G401.6 (cell line): ENCODE results near the gene PTN.
"Not testable (repeated sequence)": the region's sequence is repeated elsewhere in the genome, so short reads cannot be mapped to it uniquely, and the experiment has no call there.

ENCODE experiments used
- FAIRE-seq: peaks from 2 replicates; lab custom pipeline; 2012; peaks lifted over from hg19 to GRCh38; lab: Jason Lieb, UNC

PTN gene

DNA sequence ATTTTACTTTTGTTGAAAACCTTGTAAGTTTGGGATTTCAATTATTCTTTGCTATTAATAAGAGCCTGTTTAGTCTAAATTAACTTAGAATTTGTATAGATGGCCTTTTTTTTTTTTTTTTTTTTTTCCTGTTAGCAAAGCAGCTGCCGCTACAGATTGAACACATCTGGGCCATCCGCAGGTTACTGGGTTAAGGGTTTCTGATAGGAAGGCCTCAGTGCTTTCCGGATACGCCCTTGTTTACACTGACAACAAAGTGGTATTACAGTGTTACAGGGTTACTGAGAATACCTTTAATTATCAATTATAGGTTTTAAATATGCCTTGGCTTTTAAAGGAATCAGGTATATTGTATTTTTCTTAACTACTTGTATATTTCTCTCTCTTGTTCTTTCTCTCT, 76.8 kb downstream of the PTN start:
- no peak for FAIRE-seq

DNA sequence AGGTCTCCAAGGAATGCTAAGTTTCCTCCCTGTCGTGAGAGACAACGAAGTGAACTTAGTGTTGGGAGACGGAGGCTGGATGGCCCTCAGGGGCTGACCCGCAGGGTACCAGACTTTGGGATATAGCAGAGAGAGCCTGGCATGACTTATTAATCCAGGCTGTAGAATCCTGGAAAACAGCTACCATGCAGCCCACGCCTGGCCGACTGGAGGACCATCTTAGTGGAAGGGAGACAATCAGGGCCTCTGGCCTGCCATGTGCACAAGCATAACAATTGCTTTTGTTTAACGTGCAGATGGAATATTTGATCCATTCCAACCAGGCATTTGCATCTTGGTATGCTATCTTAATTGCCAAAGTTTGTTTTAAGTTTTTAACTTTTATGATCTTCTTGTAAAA, 78.1 kb downstream of the PTN start:
- FAIRE-seq, result not testable (repeated sequence)

DNA sequence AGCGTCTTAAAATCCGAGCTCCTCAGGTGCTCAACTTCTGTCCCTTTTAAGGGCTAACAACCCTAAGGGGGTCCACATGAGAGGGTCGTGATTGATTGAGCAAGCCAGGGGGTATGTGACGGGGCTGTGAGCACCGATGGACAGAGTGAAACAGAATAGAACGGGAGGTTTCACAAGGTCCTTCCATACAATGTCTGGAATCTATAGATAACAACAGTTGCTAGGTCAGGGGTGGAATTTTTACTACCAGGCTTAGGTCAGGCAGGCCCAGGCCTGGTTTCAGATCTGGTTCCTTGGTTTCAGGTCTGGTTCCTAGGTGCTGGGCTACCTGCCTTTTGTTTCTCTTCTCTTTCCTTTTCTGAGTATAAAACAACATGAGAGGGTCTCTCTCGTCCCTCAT, 80.9 kb downstream of the PTN start:
- no peak for FAIRE-seq

DNA sequence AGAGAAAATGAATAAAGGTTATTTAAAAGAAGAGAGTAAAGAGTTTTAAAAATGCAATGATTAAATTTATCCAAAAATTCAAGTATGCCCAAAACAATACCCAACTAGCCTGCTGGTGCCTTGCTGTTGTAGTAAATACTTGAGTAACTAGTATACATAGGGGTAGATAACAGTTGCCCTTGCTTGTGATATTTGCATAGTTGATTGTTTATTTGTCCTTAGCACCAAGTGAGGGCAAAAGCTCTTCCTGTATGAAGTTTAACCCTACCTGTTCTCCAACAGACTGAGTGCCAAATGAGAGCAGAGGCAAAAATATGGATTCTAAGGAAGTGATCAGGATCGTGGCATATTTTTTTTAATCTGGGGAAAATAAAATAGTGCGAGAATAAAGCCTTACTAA, 85.0 kb downstream of the PTN start:
- no peak for FAIRE-seq

DNA sequence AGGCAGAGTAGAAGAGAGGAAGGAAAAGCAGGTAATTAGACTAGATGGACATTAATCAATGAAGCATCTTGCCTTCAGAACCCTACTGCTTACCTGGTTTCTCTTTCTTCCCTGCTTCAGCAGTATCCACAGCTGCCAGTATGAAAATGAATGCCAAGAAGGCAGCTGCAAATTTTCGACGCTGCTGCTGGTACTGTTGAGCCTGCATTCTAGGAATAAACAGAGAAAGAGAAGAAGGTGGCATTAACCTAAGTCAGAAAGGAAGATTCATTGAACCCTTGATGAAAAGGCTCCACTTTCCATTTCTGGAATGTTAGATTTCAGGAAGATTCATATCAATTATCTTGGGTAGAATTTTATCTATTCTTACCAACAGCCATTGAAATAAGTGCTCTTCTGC, 88.8 kb downstream of the PTN start:
- no peak for FAIRE-seq

DNA sequence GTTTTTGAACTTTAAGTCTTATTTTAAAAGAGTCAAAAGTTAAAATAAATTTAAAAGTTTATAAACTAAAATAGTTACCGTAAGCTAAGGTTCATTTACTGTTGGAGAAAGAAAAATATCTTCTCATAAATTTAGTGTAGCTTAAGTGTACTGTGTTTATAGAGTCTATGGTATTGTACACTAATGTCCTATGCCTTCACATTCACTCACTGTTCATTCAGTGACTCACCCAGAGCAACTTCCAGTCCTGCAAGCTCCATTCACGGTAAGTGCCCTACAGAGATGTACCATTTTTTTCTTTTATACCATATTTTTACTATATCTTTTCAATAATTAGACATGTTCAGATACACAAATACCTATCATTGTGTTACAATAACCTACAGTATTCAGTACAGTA, 97.6 kb downstream of the PTN start:
- no peak for FAIRE-seq

DNA sequence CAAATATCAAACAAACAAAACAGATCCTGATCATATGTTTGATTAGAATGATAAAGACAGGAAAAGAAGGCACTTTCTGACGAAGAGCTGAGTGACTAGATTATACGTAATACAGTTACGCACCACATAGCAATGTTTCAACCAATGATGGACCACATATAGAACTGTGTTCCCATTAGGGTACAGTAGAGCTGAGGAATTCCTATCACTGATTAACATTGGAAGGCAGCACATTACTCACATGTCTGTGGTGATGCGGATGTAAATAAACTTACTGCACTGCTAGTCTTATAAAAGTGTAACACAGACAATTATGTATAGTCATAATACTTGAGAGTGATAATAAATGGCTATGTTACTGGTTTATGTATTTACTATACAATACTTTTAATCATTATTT, 98.3 kb downstream of the PTN start:
- no peak for FAIRE-seq

DNA sequence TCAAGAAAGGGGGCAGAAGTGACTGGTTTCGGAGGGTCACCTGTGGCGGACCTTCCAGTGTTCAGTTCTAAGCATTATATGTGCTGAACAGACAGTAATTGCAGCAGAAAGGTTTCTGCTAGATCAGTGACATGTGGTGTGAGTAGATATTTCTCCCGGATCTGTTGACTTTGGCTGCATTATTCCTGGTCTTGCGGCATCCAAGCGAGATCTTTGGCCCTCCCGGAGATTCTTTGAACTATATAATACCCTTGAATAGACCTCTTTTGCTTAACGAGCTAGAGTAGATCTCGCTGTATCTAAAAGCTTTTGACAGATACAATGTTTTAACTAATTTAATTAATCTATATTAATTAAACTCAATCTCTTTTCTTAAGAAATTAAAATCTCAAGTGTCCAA, 99.8 kb downstream of the PTN start:
- FAIRE-seq, result no peak

DNA sequence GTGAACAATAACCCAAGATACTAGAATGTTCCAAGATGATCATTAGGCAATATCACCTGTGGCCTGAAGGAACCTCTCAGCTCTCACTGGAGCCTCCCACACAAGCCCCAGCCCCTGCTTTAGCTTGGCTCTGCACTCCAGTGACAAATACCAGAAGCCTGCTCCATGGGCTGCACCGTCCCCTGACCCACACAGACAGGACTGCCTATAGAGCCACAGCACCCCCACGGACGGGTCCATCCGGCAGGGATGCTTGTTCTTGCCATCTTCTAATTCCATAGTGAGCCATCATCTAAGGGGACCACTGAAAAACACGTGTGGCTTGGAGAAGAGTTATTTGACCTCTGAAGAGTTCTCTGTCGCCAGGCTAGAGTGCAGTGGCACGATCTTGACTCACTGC, 100.9 kb downstream of the PTN start:
- FAIRE-seq, result no peak

DNA sequence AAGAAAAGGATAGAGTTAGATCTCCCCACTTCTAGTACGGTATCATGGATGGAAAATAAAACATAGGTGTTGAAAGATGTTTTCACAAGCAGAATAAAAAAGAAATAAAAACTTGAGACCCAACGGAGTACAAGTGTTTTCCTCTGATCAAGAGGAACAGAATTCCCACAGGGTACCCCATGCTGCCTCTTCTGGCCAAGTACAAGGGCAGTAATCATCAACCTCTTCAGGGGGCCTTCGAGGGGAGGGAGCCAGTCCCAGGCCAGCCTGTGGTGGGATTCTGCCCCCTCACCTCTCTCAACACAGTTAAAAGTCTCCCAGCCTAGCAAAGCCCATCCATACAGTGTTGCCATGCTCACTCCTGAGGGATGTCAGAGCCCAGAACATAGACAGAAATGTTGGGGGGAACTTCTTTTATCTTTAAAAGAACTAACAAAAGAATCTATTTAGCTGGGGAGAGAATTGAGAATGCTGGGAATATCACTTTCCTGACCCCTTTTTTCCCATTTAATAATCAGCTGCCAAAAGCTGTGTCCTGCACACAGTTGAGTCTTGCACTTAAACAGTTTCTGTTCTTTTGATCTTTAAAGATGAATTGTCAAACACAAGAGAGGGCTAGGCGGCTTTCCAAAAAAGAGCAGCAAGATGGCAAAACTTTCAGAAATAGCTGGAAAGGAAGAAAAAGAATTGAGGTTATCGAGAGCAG, 101.7 kb downstream of the PTN start:
- FAIRE-seq, result no peak

DNA sequence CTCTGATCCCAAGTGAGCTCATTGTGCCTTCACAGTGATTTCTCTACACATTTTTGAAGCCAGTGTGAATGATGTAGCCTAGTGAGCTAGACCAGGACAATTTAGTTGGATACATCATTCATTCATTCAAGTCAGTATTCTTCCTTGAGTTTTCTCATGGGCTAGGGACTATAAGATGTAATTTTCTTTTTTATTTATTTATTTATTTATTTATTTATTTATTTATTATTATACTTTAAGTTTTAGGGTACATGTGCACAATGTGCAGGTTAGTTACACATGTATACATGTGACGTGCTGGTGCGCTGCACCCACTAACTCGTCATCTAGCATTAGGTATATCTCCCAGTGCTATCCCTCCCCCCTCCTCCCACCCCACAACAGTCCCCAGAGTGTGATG, 104.3 kb downstream of the PTN start:
- FAIRE-seq, result not testable (repeated sequence)

DNA sequence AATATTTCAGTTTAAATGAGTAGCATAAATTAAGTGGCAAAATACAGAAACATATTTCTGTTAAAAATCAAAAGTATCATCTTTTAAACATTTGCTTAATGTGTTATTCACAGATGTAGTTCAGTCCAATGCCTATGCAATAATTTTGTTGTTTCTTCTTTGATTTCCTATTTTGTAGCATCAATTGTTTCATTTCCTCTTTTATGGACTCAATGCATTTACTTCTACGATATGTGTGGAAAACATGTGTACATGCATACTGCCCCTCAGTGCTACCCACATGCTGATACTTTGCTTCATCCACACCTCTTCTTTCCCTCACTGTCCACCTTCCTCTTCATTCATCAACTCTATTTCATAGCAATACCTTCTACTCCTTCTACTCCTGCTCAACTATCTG, 108.1 kb downstream of the PTN start:
- no peak for FAIRE-seq

DNA sequence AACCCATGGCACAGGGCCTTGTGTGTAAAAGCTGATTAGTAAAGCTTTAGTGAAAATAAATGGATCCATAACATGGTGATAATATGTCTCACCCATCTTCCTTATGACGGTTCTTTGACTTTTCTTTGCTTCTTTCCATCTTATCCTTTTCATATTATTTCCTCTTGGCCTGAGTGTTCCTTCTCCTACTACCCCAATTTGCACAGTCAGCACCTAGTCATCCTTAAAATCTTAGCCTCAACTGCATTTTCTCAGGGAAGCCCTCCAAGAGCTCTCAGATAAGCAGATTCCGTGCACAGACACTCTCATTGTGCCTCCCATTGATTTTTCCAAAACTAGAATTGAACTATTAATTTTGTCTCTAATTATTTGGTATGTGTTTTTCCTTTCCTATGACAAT, 112.4 kb downstream of the PTN start:
- FAIRE-seq, result no peak

DNA sequence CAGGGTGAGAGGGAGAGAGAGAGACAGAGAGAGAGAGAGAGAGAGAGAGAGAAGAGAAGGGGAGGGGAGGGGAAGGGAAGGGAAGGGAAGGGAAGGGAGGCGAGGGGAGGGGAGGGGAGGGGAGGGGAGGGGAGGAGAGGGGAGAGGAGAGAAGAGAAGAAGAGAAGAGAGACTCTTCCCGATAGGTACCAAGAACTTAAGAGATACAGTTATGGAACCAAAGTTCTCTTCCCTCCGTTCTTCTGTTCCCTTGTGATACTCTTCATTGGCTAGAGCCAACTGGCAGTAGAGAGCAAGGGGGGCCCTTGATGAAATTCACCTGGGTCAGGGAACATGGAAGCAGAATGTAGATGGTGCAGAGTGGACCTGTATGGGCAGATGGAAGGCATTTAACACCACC, 122.1 kb downstream of the PTN start:
- FAIRE-seq, result no peak

DNA sequence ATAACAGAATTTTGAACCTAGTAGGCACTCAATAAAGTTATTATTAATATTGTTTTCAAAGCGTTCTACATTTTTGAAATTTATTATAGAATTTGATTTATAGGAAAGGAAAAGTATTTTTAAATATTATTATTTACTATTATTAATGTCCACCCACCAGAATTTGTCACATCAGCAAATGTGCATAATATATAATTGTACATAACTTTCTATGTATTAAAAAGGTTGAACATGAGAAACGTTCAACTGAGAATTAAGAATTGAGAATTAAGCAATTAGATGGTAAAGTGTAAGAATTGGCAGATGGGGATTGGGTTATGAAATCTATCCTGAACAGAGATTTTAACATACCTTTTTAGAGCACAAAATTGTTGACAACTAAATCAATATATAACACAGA, 129.8 kb downstream of the PTN start:
- no peak for FAIRE-seq

DNA sequence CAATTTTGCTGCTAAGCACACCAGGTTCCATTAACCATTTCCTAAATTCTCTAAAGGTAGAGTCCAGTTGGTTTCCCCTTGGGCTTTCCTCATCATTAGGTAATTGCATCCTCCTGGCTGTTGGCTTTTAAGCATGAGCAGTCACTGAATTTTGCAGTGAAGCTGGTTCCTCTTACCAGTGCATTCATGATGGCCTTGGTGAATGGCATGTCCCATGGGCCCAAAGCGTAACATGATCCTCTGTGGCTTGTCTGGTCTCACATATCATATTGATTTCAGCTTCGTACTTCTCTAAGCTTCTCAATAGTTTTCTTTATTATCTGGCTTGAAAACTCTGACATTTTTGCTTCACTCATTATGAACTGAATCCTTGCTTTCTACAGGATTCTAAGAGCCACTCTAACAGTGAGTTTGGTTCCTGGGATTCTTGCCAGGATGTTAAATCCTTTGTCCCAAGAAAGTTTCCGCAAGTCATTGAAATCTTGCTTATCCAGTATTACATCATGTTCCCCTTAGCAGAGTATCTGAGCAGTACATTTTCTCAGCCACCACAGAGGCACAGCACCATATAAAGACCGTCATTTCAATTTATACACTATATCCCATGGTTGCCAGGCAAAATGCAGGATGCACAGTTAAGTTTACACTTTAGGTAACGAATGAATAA, 134.2 kb downstream of the PTN start:
- FAIRE-seq, result no peak

DNA sequence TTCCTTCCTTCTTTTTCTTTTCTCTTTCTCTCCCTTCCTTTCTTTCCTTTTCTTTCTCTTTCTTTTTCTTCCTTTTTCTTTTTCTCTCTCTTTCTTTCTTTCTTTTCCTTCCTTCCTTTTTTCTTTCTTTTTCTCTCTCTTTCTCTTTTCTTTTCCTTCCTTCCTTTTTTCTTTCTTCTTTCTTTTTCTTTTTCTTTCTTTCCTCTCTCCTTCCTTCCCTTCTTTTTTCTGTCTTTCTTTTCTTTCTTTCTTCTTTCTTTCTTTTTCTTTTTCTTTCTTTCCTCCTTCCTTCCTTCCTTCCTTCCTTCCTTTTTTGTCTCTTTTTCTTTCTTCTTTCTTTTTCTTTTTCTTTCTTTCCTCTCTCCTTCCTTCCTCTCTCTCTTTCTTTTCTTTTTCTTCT, 136.8 kb downstream of the PTN start:
- no peak for FAIRE-seq

DNA sequence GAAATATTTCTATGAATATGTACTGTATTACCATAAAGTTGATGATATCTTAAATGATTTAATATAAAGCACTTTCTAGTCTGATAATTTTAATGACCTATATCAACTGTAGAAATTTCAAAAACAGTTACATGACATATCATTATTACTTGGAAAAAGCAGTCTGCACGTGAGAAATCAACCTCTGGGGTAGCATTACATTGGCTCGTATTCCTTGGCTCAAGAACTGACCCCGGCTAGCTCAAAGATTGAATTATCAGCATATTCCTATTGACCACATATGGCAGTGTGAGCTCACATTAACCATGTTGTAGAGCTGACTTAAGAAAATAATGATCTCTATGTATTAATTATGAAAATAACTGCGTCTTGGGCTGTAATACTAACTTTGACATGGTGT, 139.3 kb downstream of the PTN start:
- FAIRE-seq, result no peak

DNA sequence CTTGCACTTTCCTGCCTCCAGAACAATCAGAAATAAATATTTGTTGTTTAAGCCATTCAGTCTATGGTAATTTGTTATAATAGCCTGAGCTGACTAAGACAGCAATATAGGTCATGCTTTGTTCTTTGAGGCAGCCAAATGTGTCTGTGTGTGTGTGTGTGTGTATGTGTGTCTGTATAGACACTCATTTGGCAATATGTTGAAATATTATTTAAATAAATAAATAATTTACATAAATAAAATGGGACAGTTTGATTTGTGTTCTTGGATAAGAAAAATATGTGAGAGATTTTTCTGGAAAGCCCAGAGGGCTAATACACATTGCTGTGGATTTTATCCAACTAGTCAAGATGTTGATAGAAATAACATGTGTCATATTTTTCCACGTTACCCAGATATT, 140.2 kb downstream of the PTN start:
- no peak for FAIRE-seq

DNA sequence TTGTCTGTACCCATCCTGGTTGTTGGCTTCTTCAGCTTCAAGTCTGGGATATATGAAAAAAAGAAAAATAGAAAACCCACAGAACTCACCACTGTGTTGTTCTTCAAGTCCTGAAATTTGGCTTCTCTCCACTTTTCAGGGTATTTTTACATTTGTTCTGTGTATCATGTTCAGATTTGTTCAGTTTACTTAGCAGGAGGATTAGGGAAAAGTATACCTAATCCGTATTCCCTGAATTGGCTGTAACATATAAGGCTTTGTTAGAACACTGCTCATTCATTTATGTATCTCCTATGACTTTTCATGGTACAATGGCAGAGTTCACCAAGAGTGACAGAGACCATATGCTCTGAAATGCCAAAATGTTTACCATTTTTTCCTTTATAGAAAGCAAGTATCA, 146.9 kb downstream of the PTN start:
- no peak for FAIRE-seq

DNA sequence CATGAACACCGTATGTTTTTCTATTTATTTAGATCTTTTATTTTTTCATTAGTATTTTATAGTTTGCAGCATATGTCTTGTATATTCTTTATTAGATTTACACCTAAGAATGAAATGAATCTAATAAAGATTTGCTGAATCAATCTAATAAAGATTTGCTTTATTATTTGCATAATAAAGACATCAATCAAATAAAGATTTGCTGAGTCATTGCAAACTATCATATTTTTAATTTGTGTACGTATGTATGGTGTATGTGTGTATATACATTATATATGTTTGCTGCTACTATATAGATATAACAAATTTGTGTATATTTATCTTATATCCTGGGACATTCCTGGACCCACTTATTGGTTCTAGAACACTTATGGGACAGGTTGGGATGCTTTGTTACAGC, 147.5 kb downstream of the PTN start:
- FAIRE-seq, result no peak

DNA sequence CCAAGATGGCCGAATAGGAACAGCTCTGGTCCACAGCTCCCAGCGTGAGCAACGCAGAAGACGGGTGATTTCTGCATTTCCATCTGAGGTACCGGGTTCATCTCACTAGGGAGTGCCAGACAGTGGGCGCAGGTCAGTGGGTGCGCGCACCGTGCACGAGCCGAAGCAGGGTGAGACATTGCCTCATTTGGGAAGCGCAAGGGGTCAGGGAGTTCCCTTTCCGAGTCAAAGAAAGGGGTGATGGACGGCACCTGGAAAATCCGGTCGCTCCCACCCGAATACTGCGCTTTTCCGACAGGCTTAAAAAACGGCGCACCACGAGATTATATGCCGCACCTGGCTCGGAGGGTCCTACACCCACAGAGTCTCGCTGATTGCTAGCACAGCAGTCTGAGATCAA, 161.9 kb downstream of the PTN start:
- not testable (repeated sequence) for FAIRE-seq
